Activated CD4-positive, alpha-beta T cell treated with anti-CD3 and anti-CD28 coated beads, Interleukin-2, amount 50 U/mL, for 4 hours (primary cell): ENCODE data around the gene PLN.

ENCODE experiments used
- DNase-seq, 2 experiments: peaks; one replicate each; pipeline ENCODE4 v3.0.0-alpha.2; 2020

The PLN gene

DNA sequence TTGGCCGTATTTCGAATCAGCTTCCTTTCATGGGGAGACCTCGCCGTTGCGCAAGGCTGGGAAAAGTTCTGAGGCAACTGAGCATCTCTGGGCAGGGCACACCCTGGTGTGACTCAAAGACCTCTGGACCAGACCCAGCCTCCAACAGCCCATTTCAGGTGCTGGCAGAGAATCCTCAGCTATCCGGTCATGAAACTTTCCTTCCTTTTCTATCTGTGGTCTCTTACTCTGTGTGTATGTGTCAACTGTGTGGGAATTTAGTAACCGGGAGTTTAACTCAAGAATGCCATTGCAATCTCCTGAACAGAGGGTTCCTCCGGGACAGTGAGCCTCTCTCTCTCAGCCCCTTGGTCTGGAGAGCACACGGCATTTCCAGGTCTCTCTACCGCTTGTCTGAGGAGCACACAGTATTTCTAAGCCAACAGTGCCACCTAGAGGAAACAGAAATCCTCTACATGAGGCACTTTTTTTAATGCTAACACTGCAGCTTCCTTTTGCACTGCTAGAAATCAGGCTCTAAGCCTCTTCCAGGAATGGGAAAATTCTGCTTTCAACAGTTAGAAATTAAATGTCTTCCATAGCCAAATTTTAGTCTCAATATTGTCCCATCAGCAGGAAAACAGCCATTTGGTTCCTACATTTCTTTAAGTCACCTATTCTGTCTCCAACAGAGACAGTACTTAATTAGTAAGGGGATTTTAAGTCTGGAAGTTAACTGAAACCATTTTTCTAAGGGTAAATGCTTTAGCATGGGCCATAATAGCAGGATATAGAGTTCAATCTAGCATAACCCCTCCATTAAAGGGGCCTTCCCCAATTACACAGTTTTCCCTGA is 32.7 kb downstream of the PLN start:
- DNase-seq, result no peak

DNA sequence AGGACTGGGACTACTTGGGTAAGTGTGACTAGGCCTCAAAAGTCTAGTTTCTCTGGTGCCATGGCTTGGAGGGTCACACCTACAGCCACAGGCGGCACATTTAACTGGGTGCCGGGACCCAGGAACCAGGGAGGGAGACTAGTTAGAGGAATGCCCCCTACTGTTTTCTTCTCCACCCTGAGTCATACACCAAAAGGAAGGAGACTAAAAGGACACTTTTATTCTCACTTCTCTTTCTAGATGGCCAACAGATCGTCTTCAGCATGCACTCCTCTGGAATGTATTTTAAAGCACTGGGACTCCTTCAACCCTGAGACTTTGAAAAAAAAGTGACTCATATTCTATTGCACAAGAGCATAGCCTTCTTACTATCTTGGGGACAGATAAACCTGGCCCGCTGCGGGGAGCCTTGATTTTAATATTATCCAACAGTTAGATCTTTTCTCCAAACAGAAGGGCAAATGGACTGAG is 33.4 kb downstream of the PLN start:
- DNase-seq, result no peak

DNA sequence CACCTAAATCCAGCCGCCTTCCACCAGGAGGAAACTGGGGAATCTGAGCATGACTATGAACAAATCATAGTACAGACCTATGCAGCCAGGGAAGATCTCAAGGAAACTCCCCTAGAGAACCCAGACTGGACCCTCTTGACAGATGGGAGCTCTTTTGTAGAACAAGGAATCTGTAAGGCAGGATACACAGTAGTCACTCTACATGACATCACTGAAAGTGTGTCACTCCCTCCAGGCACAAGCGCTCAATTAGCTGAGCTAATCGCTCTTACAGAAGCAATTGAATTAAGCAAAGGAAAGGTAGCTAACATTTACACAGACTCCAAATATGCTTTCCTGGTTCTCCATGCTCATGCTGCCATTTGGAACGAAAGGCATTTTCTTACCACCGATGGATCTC is 36.8 kb downstream of the PLN start:
- no peak for DNase-seq

DNA sequence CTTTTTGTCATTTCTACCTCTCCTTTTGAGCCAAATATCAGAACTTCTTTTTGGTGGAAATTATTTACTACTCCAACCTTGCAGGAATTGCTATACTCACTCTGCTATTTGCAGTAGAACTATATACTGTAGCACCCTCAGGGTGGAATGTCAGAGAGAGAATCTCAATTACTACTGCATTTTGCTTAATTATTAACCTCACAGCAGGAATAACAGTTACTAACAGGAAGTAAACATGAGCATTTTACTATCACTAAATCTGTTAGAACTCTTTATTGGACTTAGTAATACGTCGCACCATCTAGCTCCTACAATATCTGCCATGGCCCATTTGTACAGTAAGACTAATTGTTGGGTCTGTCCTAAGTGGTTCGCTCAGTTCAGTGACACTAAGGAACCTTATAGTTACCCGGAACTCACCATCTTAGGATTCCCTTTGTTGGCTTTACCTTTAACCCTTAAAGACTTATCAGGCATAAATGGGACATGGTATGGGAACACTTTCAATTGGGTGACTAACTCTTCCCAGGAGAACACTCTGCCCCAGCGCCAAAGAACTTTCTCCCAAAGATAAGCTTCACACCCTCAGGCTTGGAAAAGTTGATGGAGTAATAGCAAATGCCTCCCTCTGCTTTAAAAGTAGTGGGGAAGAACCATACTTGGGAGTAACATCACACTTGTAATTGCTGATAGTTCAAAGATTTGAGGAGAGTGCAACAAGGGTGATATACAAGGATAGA is 38.8 kb downstream of the PLN start:
- no peak for DNase-seq

DNA sequence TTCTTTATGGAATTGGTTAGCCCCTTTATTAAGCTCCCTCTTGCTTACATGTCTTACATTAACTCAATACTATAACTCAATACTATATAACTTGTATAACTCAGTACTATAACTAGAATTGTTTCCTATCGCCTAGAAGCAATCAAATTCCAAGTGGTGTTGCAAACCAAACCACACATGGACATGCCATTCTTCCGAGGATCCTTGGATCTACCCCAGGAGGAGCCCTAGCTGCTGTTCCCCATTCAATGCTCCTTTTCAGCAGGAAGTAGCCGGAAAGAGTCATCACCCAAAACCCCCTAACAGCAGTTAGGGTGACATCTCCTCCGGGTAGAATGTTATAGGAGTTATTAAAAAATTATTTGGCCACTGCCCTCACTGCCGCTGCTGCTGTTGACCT is 40.5 kb downstream of the PLN start:
- DNase-seq, result no peak

DNA sequence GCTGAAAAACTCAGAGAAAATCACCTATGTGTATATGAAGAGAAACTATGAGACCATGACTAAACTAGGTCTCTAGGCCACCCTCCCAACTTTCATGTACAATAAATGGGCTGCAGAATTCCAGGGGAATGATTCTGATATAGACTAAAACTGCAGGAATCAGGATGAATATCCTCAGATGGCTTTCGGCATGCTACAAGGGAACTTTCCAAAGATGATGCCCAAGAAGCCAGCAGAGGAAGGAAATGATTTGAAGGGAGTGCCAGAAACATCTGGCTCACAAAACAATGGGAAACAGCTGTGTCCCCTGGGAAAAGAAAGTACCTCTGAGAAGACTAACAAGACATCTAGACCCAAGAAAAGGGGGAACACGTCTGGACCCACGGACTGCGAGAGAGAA is 41.1 kb downstream of the PLN start:
- DNase-seq, result no peak

DNA sequence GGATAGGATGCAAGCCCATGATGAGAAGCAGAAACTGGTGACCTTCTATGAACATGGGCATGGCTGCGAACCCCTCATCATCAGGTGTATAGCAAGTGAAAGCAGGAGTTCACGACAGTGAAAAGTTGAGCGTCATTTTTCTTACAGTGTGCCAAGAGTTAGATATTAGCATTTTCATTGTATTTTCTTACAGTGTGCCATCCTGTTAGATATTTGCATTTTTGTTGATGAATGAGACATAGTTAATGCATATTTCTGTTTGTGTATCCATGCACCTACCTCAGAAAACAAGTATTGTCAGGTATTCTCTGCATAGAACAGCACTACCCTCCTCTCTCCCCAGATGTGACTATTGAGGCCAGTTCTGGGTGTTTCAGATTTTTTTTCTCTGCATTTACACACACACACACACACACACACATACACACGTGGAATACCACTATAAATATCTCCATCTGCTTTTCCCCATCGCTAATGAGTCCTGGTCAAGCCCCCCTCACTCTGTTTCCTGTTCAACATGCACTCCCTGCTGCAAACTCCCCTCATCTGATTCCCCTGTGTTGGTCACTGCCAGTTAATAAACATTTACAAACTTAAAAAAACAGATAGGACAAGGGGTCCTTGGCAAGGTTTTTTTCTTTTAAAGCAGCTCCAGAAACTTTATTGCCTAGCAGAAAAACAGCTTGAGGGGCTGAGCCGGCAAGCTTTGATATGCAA is 41.7 kb downstream of the PLN start:
- DNase-seq, result no peak

DNA sequence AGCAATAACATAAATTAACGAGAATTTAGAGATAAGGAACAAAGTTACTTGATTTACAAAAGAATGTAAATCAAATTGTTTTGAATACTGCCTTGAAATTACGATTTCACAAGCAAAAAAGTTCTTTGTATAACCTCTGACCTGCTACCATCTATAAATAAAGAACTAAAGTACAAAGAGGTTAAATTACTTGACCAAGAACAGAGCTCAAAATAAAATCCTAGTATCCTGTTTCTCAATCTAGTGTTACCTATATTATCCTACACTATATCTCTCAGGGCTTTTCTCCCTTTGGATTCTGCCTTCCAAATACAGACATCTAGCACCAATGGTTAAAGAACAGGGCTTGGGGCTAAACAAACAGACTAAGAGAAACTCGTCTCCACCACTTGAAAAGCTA is 43.8 kb downstream of the PLN start:
- DNase-seq, result no peak

DNA sequence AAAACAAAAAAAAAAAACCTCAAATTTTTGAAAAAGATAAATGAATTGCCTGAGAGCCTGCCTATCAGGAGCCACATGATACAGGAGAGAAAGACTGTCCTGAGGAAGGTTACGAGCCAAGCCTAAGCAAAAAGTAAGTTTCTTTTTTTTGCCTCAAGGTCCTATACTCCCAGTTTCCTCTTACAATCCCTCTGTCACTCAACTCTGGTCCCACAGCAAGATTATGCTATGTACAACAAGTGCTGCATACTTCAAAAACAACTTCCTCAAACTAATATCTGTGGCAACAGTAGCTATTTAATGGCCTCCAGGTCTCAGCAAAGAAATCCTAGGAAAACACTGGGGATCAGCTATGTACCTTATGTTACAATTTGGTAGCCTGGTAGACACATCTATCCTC is 46.8 kb downstream of the PLN start:
- DNase-seq, result no peak

DNA sequence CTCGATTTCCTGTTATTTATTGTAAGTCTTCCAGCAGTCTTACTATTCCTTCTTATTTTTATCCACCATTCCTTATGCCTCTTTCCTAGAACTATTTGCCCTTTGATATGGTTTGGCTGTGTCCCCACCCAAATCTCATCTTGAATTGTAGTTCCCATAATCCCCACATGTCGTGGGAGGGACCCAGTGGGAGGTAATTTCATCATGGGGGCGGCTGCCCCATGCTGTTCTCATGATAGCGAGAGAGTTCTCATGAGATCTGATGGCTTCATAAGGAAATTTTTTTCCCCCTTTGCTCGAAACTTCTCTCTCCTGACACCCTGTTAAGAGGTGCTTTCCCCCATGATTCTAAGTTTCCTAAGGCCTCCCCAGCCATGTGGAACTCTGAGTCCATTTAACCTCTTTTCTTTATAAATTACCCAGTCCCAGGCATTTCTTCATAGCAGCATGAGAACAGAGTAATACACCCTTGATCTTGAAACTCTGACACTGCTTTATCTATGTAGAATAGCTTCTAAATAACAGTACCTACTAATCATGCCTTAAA is 48.8 kb downstream of the PLN start:
- no peak for DNase-seq

DNA sequence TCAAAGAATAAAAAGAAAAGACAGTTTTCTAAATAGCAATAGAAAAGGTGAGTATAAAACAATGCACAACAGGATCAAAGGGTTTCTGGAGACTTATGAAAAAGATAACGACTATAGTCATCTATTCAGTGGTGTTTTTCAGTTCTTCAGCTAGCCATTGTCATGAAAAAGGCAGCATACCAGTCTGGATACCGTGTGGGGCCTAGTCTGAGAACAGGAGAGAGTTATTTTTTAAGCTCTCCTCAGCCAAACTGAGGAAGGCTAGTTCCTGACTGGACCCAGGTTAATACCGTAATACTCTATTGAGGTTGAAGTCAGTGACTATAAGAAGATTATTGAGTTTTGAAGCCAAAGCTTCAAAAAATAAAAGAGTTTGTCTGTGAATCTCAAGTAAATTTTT is 49.5 kb downstream of the PLN start:
- DNase-seq, result no peak

DNA sequence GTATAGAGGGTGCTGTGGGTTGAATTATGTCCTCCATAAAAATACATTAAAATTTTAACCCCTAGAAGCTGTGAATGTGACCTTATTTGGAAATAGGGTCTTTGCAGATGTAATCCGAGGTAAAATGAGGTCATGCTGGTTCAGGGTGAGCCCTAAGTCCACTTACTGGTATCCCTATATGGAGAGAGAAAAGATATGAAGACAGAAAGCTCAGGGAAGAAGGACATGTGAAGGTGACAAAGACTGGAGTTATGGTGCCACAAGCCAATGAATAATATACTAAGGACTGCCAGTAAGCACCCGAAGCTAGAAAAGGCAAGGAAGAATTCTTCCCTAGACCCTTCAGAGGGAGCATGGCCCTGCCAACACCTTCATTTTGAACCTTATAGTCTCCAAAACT is 50.2 kb downstream of the PLN start:
- DNase-seq, result no peak

DNA sequence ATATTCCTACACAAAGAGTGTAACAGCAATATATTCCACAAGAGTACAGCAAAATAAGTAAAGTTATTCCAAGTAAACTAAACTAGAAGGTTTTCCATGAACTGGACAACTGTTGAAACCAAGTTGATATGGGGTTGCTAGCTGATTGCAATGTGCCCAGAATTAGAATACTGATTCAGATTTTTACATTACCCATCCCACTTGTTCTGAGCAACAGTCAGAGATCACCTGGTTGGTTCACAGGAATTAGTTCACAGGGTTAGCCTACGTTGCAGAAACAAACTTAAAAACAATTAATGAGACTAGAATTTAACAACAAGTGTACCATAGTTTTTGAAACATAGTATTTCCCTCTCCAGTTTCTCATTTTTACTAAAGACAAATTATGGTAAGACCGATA is 54.2 kb downstream of the PLN start:
- DNase-seq, result no peak

DNA sequence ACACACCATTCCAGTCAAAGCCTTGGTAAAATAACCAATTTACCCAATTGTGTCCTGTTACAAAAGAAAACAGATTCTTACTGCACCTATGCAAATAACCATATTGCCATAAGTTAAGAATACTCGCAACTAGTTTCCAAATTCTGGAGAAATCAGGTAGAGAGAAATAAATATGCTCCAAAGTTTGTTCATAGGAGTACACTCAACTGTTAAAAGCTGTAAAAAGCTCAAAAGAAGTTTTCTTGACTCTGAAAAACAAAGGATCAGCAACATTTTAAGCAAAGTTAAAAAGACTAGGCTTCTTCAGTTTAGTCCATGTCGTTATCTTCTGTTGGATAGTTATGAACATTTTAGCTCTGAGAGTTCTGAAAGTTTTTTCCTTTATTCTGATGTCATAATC is 55.3 kb downstream of the PLN start:
- DNase-seq, result no peak

DNA sequence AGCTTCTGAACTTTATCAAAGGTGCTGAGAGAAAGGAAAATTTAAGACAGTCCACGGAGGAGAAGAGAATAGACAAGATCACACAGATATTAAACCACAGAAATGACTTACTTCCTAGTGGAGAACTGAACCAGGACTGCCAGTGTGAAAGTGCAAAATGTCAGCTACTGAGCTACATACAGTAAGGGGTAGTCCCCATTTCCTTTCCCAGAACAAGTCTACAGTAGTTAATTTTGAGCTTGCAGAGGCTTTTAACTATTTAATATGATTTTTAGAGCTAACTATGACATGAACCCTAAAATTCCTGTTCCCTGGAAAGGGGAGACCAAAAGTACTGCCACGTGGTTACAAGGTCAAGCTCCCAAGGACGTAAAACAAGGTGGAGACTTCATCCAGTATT is 58.2 kb downstream of the PLN start:
- no peak for DNase-seq

DNA sequence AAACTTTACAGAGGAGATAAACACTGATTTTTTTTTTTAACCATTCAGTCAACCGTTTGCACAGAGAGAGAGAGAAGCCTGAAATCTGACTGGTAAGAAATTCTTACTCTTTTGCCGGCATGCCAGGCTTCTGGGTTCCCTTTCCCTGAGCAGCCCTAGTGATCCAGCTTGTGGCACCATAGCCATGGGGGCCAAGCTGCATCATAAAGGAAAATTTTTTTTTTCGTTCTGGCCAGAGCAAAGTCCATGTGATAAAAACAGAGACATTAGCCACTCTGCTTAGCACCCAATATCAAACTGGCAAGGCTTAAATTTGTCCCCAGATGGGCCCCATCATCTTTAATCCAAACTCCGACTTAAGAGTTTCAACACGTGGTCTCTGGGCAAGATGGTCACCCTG is 58.8 kb downstream of the PLN start:
- no peak for DNase-seq
